Urinary bladder (tissue), 4 donors: ENCODE data around the gene TEDC2. TPM values are rescaled to one million over a fixed set of nuclear protein-coding genes. Genes with fewer than 3 reads are reported as not detected.
A peak's percentile ranks its signal among the peaks of the same experiment; 100 is the strongest.

Experiments used
- DNase-seq: peaks from one replicate; pipeline ENCODE4 v3.0.0-alpha.2; 2015; ENCODE audit errors: extremely low spot score
- H3K27ac ChIP-seq: one replicate; pipeline ENCODE4 v1.5.1; 2013; ENCODE audit warnings: low read depth, mild to moderate bottlenecking, moderate library complexity
- H3K36me3 ChIP-seq: one replicate; pipeline ENCODE4 v1.6.1; 2013; ENCODE audit warnings: mild to moderate bottlenecking, moderate library complexity; ENCODE audit not compliant: insufficient read depth
- H3K4me1 ChIP-seq: one replicate; pipeline ENCODE4 v1.6.1; 2013; ENCODE audit warnings: mild to moderate bottlenecking, moderate library complexity; ENCODE audit not compliant: insufficient read depth
- H3K4me3 ChIP-seq: one replicate; pipeline ENCODE4 v1.5.1; 2013; ENCODE audit warnings: low read depth, low read length
- WGBS: extraction: QIAGEN DNeasy Blood & Tissue Kit; methylation state at CpG from one replicate; pipeline ENCODE4 v1.1.7; 2013; 5-methylcytosine and 5-hydroxymethylcytosine counted together
- polyA plus RNA-seq: library from polyadenylated mRNA; stranded (reverse); fragments of 200-250 nt; gene quantifications from one replicate; pipeline ENCODE4 v1.2.3, GENCODE V29; 2013
- total RNA-seq: library from RNA; depleted of rRNA; stranded (reverse); fragments of >200 nt; gene quantifications from one replicate; pipeline ENCODE4 v1.2.3, GENCODE V29; 2014
- donor health status: healthy with polysubstance abuse.
- donor health status: healthy.

The TEDC2 gene
- total and polyA plus RNA-seq, 2 donors, result 1.1 to 2.4 TPM

GRCh38 chr16:2464333-2464732, 4.4 kb downstream of the TEDC2 start:
- 83% methylated on average over 12 of the region's 12 CpGs for WGBS

GRCh38 chr16:2465653-2466415, 5.9 kb downstream of the TEDC2 start:
- Histone ChIP-seq H3K4me1 (peaks cover 2% of the 10 kb centered on the region), H3K36me3 (no peaks in the 10 kb centered on the region), H3K4me3 (no peak overlapping the region), H3K27ac (no peak overlapping the region)
- DNase-seq, result no peak
- 86% methylated on average over 12 of the region's 12 CpGs for WGBS

More at GRCh38 chr16:2464333-2464732, 4.4 kb downstream of the TEDC2 start:
- no peak for DNase-seq
- Histone ChIP-seq H3K4me3 (no peak overlapping the region), H3K36me3 (no peaks in the 10 kb centered on the region), H3K4me1 (peaks cover 2% of the 10 kb centered on the region), H3K27ac (no peak overlapping the region)

- DNase-seq, result no peak
- WGBS, result 75% methylated on average over 29 of the region's 29 CpGs
- Histone ChIP-seq H3K27ac (no peak overlapping the region), H3K36me3 (no peaks in the 10 kb centered on the region), H3K4me3 (no peak overlapping the region), H3K4me1 (peaks cover 2% of the 10 kb centered on the region)
These were observed 7.0 kb downstream of the TEDC2 start for GRCh38 chr16:2466667-2467527.

GRCh38 chr16:2467528-2468232, 7.8 kb downstream of the TEDC2 start:
- H3K4me3 ChIP-seq, result peak overlapping the region; percentile 47
- 1% methylated on average over 80 of the region's 80 CpGs for WGBS
- H3K27ac ChIP-seq, result no peak overlapping the region
- H3K36me3 ChIP-seq, result no peaks in the 10 kb centered on the region
- no peak for DNase-seq
- H3K4me1 ChIP-seq, result peaks cover 2% of the 10 kb centered on the region

- DNase-seq, result no peak
- Histone ChIP-seq H3K36me3 (no peaks in the 10 kb centered on the region), H3K4me3 (peak overlapping the region; percentile 47), H3K27ac (no peak overlapping the region), H3K4me1 (peaks cover 2% of the 10 kb centered on the region)
- 1% methylated on average over 38 of the region's 38 CpGs for WGBS
These were observed 8.4 kb downstream of the TEDC2 start for GRCh38 chr16:2468233-2468724.

GRCh38 chr16:2468725-2469398, 9.0 kb downstream of the TEDC2 start:
- Histone ChIP-seq H3K4me1 (peaks cover 2% of the 10 kb centered on the region), H3K36me3 (no peaks in the 10 kb centered on the region), H3K27ac (no peak overlapping the region), H3K4me3 (no peak overlapping the region)
- DNase-seq, result no peak
- WGBS, result 26% methylated on average over 14 of the region's 14 CpGs

- Histone ChIP-seq H3K27ac (no peak overlapping the region), H3K36me3 (no peaks in the 10 kb centered on the region), H3K4me1 (peaks cover 2% of the 10 kb centered on the region), H3K4me3 (no peak overlapping the region)
- 56% methylated on average over 16 of the region's 16 CpGs for WGBS
- no peak for DNase-seq
These were observed 9.7 kb downstream of the TEDC2 start for GRCh38 chr16:2469399-2470233.

GRCh38 chr16:2470234-2470601, 10.3 kb downstream of the TEDC2 start:
- WGBS, result 81% methylated on average over 7 of the region's 7 CpGs
- Histone ChIP-seq H3K4me3 (no peak overlapping the region), H3K4me1 (peaks cover 2% of the 10 kb centered on the region), H3K36me3 (no peaks in the 10 kb centered on the region), H3K27ac (no peak overlapping the region)
- DNase-seq, result no peak

GRCh38 chr16:2470603-2471015, 10.7 kb downstream of the TEDC2 start:
- Histone ChIP-seq H3K4me1 (peaks cover 2% of the 10 kb centered on the region), H3K27ac (no peak overlapping the region), H3K36me3 (no peaks in the 10 kb centered on the region), H3K4me3 (no peak overlapping the region)
- WGBS, result 32% methylated on average over 9 of the region's 9 CpGs
- DNase-seq, result no peak

- Histone ChIP-seq H3K36me3 (no peaks in the 10 kb centered on the region), H3K27ac (no peak within 1 kb of the TSS), H3K4me1 (peaks cover 2% of the 10 kb centered on the region), H3K4me3 (peak within 1 kb of the TSS; percentile 10)
- under 1% methylated on average over 59 of the region's 59 CpGs for WGBS
- peak; percentile 46 for DNase-seq
These were observed 11.2 kb downstream of the TEDC2 start, which contains the start of gene NTN3 for GRCh38 chr16:2471016-2471652. Gene NTN3 (plus strand): TSS chr16:2471297. CDS start chr16:2471702, 405 bp downstream.

GRCh38 chr16:2471653-2472487, 12.0 kb downstream of the TEDC2 start:
- 38% methylated on average over 61 of the region's 61 CpGs for WGBS
- Histone ChIP-seq H3K4me3 (peak overlapping the region; percentile 10), H3K36me3 (no peaks in the 10 kb centered on the region), H3K27ac (no peak overlapping the region), H3K4me1 (peaks cover 2% of the 10 kb centered on the region)
- no peak for DNase-seq
